Measurements from ENCODE around the gene SNX6. TPM values are rescaled to one million over a fixed set of nuclear protein-coding genes. Genes with fewer than 3 reads are reported as not detected.

Gene SNX6
- total and polyA plus RNA-seq, 9 of the 15 experiments (the other 6 are each of a cell fraction or from before 2014, with no cell fraction given): 34.6 to 111 (median 57.5) TPM

DNA sequence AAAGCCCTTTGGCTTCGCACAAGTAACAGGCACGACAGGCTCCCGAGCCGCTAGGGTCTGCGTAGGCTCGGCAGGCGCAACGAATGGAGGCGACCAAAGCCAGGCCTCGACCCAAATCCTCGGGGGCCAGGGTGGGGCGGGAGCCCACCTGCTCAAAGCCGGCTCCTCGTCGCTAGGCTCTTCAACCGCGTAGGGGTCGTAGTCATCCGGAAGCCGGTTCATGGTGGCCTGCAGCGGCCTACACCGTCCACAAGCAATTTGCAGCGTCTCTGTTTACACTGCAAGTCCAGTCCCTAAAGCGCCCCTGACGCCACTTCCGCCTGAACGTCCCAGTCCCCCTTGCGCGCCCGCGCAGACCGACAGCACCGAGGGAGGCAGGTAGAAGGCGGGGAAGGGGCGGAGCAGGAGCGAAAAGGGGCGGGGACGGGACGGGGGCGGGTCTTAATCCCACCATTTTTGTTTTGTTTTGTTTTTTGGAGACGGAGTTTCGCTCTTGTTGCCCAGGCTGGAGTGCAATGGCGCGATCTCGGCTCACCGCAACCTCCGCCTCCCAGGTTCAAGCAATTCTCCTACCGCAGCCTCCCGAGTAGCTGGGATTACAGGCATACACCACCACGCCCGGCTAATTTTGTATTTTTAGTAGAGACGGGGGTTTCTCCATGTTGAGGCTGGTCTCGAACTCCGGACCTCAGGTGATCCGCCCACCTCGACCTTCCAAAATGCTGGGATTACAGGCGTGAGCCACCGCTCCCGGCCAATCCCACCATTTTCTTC is 90.4 kb downstream of the SNX6 start, which contains the start of gene EAPP (continued):
- TF ChIP-seq DNMT1 (IDR thresholded peaks at IDR 0.05) (no peak), TCFL5 (CRISPR knock-in tag; conservative IDR thresholded peaks at IDR 0.05) (no peak), KAT8 (IDR thresholded peaks at IDR 0.05; ENCODE audit: low read depth) (no peak), ZNF184 (CRISPR knock-in tag; IDR thresholded peaks at IDR 0.05) (no peak), ZNF354B (CRISPR knock-in tag; IDR thresholded peaks at IDR 0.05) (no peak), ETV1 (tag; conservative IDR thresholded peaks at IDR 0.05; ENCODE audit: low read depth) (peak; percentile 70), SETDB1 (IDR thresholded peaks at IDR 0.05; ENCODE audit: low read length) (no peak), MBD2 (IDR thresholded peaks at IDR 0.05; ENCODE audit: borderline replicate concordance, low read depth) (peak; percentile 39; the same call in 1 of the 2 replicates), ZC3H8 (IDR thresholded peaks at IDR 0.05) (no peak), FOXA3 (CRISPR knock-in tag; conservative IDR thresholded peaks at IDR 0.05 in 1 of 2, IDR thresholded peaks at IDR 0.05 in 1 of 2) (peak; percentile 93 to 99), ZNF766 (CRISPR knock-in tag; conservative IDR thresholded peaks at IDR 0.05) (no peak), ZSCAN32 (CRISPR knock-in tag; IDR thresholded peaks at IDR 0.05) (no peak), FOXJ3 (CRISPR knock-in tag; IDR thresholded peaks at IDR 0.05) (no peak), ZNF12 (CRISPR knock-in tag; IDR thresholded peaks at IDR 0.05) (peak; percentile 49; the same call in 1 of the 2 replicates)
- TF ChIP-seq, protein P1, sequence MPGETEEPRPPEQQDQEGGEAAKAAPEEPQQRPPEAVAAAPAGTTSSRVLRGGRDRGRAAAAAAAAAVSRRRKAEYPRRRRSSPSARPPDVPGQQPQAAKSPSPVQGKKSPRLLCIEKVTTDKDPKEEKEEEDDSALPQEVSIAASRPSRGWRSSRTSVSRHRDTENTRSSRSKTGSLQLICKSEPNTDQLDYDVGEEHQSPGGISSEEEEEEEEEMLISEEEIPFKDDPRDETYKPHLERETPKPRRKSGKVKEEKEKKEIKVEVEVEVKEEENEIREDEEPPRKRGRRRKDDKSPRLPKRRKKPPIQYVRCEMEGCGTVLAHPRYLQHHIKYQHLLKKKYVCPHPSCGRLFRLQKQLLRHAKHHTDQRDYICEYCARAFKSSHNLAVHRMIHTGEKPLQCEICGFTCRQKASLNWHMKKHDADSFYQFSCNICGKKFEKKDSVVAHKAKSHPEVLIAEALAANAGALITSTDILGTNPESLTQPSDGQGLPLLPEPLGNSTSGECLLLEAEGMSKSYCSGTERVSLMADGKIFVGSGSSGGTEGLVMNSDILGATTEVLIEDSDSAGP (CRISPR knock-in tag; IDR thresholded peaks at IDR 0.05): no peak
- TF ChIP-seq, protein P2, sequence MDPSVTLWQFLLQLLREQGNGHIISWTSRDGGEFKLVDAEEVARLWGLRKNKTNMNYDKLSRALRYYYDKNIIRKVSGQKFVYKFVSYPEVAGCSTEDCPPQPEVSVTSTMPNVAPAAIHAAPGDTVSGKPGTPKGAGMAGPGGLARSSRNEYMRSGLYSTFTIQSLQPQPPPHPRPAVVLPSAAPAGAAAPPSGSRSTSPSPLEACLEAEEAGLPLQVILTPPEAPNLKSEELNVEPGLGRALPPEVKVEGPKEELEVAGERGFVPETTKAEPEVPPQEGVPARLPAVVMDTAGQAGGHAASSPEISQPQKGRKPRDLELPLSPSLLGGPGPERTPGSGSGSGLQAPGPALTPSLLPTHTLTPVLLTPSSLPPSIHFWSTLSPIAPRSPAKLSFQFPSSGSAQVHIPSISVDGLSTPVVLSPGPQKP (CRISPR knock-in tag; IDR thresholded peaks at IDR 0.05): no peak
- TF ChIP-seq, protein P3, sequence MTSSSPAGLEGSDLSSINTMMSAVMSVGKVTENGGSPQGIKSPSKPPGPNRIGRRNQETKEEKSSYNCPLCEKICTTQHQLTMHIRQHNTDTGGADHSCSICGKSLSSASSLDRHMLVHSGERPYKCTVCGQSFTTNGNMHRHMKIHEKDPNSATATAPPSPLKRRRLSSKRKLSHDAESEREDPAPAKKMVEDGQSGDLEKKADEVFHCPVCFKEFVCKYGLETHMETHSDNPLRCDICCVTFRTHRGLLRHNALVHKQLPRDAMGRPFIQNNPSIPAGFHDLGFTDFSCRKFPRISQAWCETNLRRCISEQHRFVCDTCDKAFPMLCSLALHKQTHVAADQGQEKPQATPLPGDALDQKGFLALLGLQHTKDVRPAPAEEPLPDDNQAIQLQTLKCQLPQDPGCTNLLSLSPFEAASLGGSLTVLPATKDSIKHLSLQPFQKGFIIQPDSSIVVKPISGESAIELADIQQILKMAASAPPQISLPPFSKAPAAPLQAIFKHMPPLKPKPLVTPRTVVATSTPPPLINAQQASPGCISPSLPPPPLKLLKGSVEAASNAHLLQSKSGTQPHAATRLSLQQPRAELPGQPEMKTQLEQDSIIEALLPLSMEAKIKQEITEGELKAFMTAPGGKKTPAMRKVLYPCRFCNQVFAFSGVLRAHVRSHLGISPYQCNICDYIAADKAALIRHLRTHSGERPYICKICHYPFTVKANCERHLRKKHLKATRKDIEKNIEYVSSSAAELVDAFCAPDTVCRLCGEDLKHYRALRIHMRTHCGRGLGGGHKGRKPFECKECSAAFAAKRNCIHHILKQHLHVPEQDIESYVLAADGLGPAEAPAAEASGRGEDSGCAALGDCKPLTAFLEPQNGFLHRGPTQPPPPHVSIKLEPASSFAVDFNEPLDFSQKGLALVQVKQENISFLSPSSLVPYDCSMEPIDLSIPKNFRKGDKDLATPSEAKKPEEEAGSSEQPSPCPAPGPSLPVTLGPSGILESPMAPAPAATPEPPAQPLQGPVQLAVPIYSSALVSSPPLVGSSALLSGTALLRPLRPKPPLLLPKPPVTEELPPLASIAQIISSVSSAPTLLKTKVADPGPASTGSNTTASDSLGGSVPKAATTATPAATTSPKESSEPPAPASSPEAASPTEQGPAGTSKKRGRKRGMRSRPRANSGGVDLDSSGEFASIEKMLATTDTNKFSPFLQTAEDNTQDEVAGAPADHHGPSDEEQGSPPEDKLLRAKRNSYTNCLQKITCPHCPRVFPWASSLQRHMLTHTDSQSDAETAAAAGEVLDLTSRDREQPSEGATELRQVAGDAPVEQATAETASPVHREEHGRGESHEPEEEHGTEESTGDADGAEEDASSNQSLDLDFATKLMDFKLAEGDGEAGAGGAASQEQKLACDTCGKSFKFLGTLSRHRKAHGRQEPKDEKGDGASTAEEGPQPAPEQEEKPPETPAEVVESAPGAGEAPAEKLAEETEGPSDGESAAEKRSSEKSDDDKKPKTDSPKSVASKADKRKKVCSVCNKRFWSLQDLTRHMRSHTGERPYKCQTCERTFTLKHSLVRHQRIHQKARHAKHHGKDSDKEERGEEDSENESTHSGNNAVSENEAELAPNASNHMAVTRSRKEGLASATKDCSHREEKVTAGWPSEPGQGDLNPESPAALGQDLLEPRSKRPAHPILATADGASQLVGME (CRISPR knock-in tag; IDR thresholded peaks at IDR 0.05): no peak
- TF ChIP-seq, protein P4, sequence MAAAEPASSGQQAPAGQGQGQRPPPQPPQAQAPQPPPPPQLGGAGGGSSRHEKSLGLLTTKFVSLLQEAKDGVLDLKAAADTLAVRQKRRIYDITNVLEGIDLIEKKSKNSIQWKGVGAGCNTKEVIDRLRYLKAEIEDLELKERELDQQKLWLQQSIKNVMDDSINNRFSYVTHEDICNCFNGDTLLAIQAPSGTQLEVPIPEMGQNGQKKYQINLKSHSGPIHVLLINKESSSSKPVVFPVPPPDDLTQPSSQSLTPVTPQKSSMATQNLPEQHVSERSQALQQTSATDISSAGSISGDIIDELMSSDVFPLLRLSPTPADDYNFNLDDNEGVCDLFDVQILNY (CRISPR knock-in tag; IDR thresholded peaks at IDR 0.05): no peak

Data from K562 (cell line).